IMR-90 (cell line): ENCODE measurements around the gene SAP30BP. TPM values are rescaled to one million over a fixed set of nuclear protein-coding genes. Genes with fewer than 3 reads are reported as not detected.

Experiments used
- CEBPB ChIP-seq: IDR thresholded peaks from 2 replicates; pipeline ENCODE4 v1.6.1; 2012; ENCODE audit warnings: low read depth, low read length, improper control_type of control experiment
- FOS ChIP-seq: fragments of 150-350 bp; IDR thresholded peaks from 2 replicates; pipeline ENCODE4 v1.6.1; 2016; ENCODE audit warnings: low read depth, low read length
- RCOR1 ChIP-seq: IDR thresholded peaks from 2 replicates; pipeline ENCODE4 v1.6.1; 2012; ENCODE audit warnings: mild to moderate bottlenecking, low read length, improper control_type of control experiment; ENCODE audit not compliant: insufficient replicate concordance
- polyA plus RNA-seq, 3 experiments: library from polyadenylated mRNA; depleted of rRNA; stranded (reverse); fragments of >200 nt; gene quantifications; 2 replicates each; pipeline ENCODE4 v1.2.3, GENCODE V29; 2012; ENCODE audit warnings: low replicate concordance in 1 of 3
- total RNA-seq: library from RNA; depleted of rRNA; stranded (reverse); fragments of >200 nt; gene quantifications from 2 replicates; pipeline ENCODE4 v1.2.3, GENCODE V29; 2012

SAP30BP gene
- total and polyA plus RNA-seq, 2 of the 4 experiments (the other 2 are of a cell fraction): 70.4 to 139 TPM

DNA sequence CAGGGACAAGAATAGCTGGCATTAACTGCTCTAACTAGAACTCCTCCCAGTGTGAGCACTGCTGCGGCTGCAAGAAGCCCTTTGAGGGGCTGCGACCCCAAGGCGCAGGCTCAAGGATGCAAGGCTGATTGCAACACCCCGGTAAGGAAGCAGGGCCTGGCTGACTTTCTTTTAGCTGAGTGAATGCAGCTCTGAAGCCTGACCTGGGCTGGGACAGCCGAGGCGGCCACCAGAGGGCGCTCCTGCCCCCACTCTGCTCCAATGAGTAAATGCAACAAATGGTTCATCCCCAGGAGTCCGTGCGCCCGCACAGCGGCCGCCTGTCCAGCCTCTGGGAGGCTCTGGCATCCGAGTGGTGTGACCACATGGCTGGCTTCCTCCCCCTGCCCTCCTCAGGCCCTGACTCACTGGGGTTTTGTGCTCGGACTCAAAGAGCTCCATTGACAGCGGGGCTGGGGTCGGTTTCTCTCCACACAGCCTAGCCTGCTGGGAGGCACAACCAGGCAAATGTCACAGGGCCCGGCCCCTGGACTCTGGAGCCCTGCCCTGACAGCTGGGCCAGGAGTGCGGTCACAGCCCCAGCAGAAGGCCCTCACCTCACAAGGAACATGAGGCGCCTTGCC, 34.2 kb upstream of the SAP30BP start, which contains the start of gene SMIM5 (continued):
- TF ChIP-seq RCOR1 (no peak), FOS (0 out of 2 replicates have a peak, but pooled peaks have one; percentile 3), CEBPB (peak; percentile 80)
